Stimulated activated CD4-positive, alpha-beta T cell treated with anti-CD3 and anti-CD28 coated beads, Interleukin-12 subunit alpha, Interleukin-12 subunit beta, amount 100 ng/mL, for 24 hours (primary cell): ENCODE results near the gene CENPVL3.
"Not testable (repeated sequence)": the region's sequence is repeated elsewhere in the genome, so short reads cannot be mapped to it uniquely, and the experiment has no call there.

Experiments
- DNase-seq, 2 experiments: peaks; one replicate each; pipeline ENCODE4 v3.0.0-alpha.2; 2020; ENCODE audit warnings: low read depth in 2 of 2

CENPVL3 gene

GRCh38 chrX:51618241-51619155 lies at the start of gene CENPVL3:
Gene CENPVL3, minus strand, starts transcription at chrX:51618912. Its CDS starts 39 bp downstream, at chrX:51618873.
- DNase-seq, result not testable (repeated sequence)

- DNase-seq, result no peak
Observed at GRCh38 chrX:51665981-51666380, 47.3 kb upstream of the CENPVL3 start.

GRCh38 chrX:51643377-51643776 lies 24.7 kb upstream of the CENPVL3 start:
- no peak for DNase-seq

- no peak for DNase-seq
Observed at GRCh38 chrX:51641421-51642021, 22.8 kb upstream of the CENPVL3 start.

- DNase-seq, result not testable (repeated sequence)
Observed at GRCh38 chrX:51636511-51636910, 17.8 kb upstream of the CENPVL3 start.

GRCh38 chrX:51614353-51615012 lies 4.2 kb downstream of the CENPVL3 start:
- DNase-seq, result no peak

GRCh38 chrX:51608766-51609165 lies 9.9 kb downstream of the CENPVL3 start:
- DNase-seq, result no peak

GRCh38 chrX:51608126-51608525 lies 10.6 kb downstream of the CENPVL3 start:
- DNase-seq, result no peak

- no peak for DNase-seq
Observed at GRCh38 chrX:51606446-51606845, 12.3 kb downstream of the CENPVL3 start.

GRCh38 chrX:51598899-51599298 lies 19.8 kb downstream of the CENPVL3 start:
- no peak for DNase-seq

GRCh38 chrX:51571874-51572273 lies 46.8 kb downstream of the CENPVL3 start:
- DNase-seq, result no peak

- DNase-seq, result no peak
Observed at GRCh38 chrX:51569561-51569960, 49.2 kb downstream of the CENPVL3 start.

- no peak for DNase-seq
Observed at GRCh38 chrX:51568586-51568985, 50.1 kb downstream of the CENPVL3 start.
